OCI-LY1 (cell line): ENCODE measurements around the gene COL19A1.
"Not testable (repeated sequence)": the region's sequence is repeated elsewhere in the genome, so short reads cannot be mapped to it uniquely, and the experiment has no call there.

Experiments used
- EZH2 ChIP-seq: fragments of 200-600 bp; sonication (generic), shearing (Covaris generic); IDR thresholded peaks from 2 replicates; pipeline ENCODE4 v1.8.0; 2017; ENCODE audit warnings: borderline replicate concordance, mixed run types, mild to moderate bottlenecking, antibody characterized with exemption, low read length, moderate library complexity, mixed read lengths
- TF ChIP-seq, protein P1 (sequence below): fragments of 200-600 bp; sonication (generic), shearing (Covaris generic); IDR thresholded peaks from 2 replicates; pipeline ENCODE4 v1.5.1; 2017; ENCODE audit warnings: mild to moderate bottlenecking, antibody characterized with exemption, low read length, moderate library complexity, mixed read lengths

DNA sequence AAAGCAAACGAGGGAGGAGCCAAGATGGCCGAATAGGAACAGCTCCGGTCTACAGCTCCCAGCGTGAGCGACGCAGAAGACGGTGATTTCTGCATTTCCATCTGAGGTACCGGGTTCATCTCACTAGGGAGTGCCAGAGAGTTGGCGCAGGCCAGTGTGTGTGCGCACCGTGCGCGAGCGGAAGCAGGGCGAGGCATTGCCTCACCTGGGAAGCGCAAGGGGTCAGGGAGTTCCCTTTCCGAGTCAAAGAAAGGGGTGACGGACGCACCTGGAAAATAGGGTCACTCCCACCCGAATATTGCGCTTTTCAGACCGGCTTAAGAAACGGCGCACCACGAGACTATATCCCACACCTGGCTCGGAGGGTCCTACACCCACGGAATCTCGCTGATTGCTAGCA, 144.0 kb downstream of the COL19A1 start:
- TF ChIP-seq, protein P1, sequence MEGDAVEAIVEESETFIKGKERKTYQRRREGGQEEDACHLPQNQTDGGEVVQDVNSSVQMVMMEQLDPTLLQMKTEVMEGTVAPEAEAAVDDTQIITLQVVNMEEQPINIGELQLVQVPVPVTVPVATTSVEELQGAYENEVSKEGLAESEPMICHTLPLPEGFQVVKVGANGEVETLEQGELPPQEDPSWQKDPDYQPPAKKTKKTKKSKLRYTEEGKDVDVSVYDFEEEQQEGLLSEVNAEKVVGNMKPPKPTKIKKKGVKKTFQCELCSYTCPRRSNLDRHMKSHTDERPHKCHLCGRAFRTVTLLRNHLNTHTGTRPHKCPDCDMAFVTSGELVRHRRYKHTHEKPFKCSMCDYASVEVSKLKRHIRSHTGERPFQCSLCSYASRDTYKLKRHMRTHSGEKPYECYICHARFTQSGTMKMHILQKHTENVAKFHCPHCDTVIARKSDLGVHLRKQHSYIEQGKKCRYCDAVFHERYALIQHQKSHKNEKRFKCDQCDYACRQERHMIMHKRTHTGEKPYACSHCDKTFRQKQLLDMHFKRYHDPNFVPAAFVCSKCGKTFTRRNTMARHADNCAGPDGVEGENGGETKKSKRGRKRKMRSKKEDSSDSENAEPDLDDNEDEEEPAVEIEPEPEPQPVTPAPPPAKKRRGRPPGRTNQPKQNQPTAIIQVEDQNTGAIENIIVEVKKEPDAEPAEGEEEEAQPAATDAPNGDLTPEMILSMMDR: not testable (repeated sequence)
- not testable (repeated sequence) for TF ChIP-seq EZH2
